ENCODE results near the gene ACOX3.

DNA sequence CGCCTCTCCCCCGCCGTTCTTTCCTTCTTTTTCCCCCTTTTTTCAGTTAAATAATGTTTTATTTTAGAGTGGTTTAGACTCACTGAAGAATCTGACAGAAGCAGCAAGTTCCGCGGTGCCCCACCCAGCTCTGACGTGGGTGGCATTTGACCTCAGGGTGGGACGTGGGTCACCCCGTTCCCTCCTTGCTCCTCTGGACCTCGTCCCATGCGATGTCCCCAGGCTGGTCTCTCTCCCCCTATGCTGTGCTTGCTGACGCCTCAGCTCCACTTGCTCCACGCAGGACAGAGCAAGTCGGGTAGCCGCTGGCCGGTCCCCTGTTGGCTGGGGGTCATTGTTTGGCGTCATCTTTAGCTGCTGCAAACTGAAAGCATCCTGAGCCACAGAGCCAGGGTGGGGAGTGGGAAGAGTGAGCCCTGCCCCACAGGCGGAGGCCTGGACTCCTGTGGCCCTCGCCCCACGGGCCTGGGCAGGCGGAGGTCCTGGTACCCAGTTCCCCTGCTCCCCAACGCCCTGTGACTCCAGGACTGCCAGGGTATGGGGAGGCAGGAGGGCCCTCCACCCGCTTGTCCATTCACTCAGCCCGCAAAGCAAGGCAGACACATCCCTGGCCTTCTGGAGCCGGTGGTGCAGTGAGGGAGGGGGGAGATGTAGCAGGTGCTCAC is 30.8 kb upstream of the ACOX3 start:
- no peak for TF ChIP-seq TAF1 (IDR thresholded peaks at IDR 0.05; ENCODE audit: low read depth, low read length)
- no peak for TF ChIP-seq POLR2A (IDR thresholded peaks at IDR 0.05; ENCODE audit: low read depth, low read length)
- TF ChIP-seq POLR2AphosphoS5 (IDR thresholded peaks at IDR 0.05; ENCODE audit: low read depth, low read length): no peak
- TF ChIP-seq SPI1 (IDR thresholded peaks at IDR 0.05; ENCODE audit: low read depth, low read length): no peak
- TF ChIP-seq PAX5 (IDR thresholded peaks at IDR 0.05; ENCODE audit: insufficient read depth, low read length, severe bottlenecking): no peak

All from GM12891 (cell line).